Left cardiac atrium (tissue), 4 donors: ENCODE results near the gene EEF1A2. TPM values are rescaled to one million over a fixed set of nuclear protein-coding genes. Genes with fewer than 3 reads are reported as not detected.

ENCODE experiments used
- ATAC-seq, 2 donors: fragments of 200-7000 bp; cut with Tn5 transposase; one replicate each; pipeline ENCODE4 v1.9.1; 2020; ENCODE audit warnings: mild to moderate bottlenecking in 2 of 2, moderate library complexity in 2 of 2
- DNase-seq: peaks from one replicate; pipeline ENCODE4 v3.0.0-alpha.2; 2020
- intact Hi-C, 2 donors: fragments of 100-400 bp; cut with DNase I; formaldehyde crosslinking; loops; one replicate each; pipeline versions ENCODE4 v1.14.1 to v1.15.1; 2022 to 2023
- total RNA-seq, 2 donors: library from RNA; stranded (reverse); fragmentation: NEBNext Ultra II Directional; extraction: Animal tissue kit (Norgen Biotek cat#: 25700); gene quantifications; one replicate each; pipeline ENCODE4 v1.2.1, GENCODE V29; 2021
- donor health status: DM: no; HTN: yes; CAD: no.
- donor health status: DM: no; HTN: yes; CAD: no; lungs with severe emphysema.
- donor health status: DM: yes; HTN: yes; CAD: no.
- donor health status: Dilated cardiomyopathy.

EEF1A2 gene
- total RNA-seq, 2 donors from 2014 or later: 656 to 679 TPM

DNA sequence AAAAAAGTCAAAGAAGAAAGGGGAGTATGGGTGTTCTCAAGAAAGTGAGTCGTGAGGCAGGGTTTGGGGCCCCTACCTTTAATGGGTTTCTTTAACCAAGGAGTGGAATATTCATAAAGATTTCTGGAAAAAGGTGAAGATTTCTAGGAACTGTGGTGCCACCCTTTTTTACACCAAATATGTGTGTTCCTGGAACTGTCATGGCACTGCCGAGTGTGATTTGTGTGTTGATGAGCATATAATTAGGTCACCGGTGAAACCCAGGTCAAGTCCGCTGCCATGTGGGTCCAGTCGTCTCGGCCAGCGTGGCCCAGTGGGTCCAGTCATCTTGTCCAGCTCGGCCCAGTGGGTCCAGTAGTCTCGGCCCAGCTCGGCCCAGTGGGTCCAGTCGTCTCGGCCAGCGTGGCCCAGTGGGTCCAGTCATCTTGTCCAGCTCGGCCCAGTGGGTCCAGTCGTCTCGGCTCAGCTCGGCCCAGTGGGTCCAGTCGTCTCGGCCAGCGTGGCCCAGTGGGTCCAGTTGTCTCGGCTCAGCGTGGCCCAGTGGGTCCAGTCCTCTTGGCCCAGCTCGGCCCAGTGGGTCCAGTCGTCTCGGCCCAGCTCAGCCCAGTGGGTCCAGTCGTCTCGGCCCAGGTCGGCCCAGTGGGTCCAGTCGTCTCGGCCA, 8.3 kb upstream of the EEF1A2 start:
- ATAC-seq (no peak), DNase-seq (no peak)
- intact Hi-C loops: no loop called here

- ATAC-seq (no peak), DNase-seq (no peak)
- intact Hi-C loops: no loop called here
These were observed 6.8 kb upstream of the EEF1A2 start for GRCh38 chr20:63505723-63506122.

GRCh38 chr20:63505281-63505680, 6.4 kb upstream of the EEF1A2 start:
- ATAC-seq: no peak
- intact Hi-C loops: no loop called here
- no peak for DNase-seq

GRCh38 chr20:63504642-63505041, 5.8 kb upstream of the EEF1A2 start:
- intact Hi-C loops: no loop called here
- ATAC-seq (no peak), DNase-seq (no peak)

- intact Hi-C loops: no loop called here
- ATAC-seq (no peak), DNase-seq (no peak)
These were observed 4.6 kb upstream of the EEF1A2 start for GRCh38 chr20:63503524-63503923.

GRCh38 chr20:63502671-63503172, 3.8 kb upstream of the EEF1A2 start:
- intact Hi-C loops: no loop called here
- no peak for DNase-seq
- ATAC-seq: no peak

GRCh38 chr20:63501818-63502670, 3.2 kb upstream of the EEF1A2 start:
- ATAC-seq: peak; percentile 38 to 48
- peak; percentile 72 for DNase-seq
- intact Hi-C loops: no loop called here

DNA sequence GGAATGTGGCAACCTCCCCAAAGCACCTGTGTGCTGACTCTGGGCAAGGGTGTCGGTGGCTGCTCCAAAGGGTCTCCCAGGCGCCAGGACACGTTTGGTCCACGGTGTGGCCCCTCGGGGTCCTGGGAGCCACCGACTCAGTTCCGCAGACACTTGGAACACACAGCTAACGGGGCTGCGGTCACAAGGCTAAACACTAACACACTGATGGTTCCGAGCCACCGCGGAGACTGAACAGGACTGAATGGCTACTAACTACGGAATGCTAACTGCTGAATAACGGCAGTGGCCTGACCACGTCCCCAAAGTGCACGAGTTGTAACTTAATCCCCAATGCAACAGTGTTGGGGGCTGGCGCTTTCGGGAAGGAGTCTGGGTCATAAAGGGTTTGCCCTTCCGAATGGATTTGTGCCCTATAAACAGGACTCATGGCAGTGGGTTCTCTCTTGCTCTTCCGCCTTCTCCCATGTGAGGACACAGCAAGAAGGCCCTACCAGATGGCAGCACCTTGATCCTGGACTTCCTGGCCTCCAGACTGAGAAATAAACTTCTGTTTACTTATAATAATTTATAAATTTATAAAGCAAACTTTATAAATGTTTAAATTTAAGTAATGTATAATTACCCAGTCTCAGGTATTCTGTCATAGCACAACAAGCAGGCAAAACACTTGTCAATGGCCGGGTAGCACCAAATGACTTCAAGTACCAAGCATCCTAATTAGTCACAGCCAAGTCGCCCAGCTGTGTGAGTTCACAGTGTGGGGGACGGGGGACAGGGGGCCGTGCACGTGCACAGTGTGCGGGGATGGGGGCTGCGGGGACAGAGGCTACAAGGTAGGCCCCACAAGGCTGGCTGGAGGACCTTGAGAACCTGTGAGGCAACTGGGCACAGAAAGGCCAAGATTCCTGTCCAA, 2.3 kb upstream of the EEF1A2 start:
- ATAC-seq (peak in 1 of 2 donors; percentile 4), DNase-seq (no peak)
- intact Hi-C loops: no loop called here

DNA sequence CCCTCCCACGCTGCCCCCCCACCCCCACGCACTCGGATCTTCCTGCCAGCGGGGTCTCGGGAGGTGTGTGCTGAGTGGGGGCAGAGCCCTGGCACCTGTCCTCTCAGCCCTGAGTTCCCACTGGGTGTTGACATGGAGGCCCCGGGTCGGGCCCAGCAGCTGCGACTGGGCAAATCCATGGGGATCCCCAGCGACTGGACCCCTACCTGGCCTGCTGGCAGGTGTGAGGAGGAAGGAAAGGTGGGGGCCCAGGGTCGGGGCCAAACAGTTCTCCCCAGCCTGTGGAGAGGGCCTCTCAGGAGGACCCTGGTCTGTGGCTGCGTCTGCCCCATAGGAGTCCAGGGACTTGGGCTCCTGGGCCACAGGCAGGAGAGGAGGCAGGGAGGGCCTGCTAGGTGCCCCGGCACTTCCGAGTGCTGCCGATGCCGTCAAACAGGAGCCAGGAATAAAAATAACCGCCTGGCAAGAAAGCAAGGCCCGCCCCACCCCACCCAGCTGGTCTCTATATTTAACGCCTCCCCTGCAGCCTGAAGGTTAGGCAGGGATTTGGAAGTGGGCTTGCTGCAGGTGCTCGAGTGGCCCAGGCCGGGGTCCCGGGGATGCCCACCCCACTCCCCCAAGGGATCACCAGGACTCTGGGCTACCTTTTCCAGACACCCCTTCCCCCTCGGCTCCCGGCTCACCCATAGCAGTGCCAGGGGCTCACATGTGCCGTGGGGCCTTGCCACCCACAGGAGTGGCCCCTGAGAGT, 1.4 kb upstream of the EEF1A2 start:
- ATAC-seq (peak in 1 of 2 donors; percentile 1), DNase-seq (no peak)

DNA sequence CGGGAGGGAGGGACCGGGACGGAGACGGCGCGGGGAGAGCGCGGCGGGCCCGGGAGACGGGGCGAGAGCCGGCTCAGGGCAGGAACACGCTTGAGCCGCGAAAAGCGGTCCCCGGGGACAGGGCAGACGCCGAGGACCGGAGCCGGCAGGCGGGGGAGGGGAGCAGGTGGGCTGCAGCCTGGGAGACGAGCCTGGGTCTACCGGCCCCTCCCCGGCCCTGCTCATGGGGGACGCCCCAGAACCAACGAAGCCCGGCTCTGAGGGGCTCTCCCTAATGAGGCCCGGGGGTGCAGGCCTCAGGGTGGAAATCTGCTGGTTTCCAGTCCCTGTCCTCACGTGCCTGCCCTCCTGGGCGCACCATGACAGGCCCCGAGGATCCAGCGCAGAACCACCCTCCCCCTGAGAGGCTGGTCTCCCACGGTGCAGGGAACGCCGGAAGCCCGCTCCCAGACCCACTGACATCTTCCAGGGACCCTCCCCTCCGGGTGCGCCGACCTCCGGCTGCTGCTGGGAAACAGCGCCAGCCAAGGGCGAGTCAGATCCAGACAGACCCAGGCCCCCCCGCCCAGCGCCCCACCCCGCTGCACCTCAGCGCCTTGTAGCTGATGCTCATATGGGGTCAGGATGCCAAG, 571 bp upstream of the EEF1A2 start:
- DNase-seq: no peak
- intact Hi-C loops: no loop called here
- no peak for ATAC-seq

More for the DNA sequence above, 1.4 kb upstream of the EEF1A2 start:
- intact Hi-C loops: no loop called here

DNA sequence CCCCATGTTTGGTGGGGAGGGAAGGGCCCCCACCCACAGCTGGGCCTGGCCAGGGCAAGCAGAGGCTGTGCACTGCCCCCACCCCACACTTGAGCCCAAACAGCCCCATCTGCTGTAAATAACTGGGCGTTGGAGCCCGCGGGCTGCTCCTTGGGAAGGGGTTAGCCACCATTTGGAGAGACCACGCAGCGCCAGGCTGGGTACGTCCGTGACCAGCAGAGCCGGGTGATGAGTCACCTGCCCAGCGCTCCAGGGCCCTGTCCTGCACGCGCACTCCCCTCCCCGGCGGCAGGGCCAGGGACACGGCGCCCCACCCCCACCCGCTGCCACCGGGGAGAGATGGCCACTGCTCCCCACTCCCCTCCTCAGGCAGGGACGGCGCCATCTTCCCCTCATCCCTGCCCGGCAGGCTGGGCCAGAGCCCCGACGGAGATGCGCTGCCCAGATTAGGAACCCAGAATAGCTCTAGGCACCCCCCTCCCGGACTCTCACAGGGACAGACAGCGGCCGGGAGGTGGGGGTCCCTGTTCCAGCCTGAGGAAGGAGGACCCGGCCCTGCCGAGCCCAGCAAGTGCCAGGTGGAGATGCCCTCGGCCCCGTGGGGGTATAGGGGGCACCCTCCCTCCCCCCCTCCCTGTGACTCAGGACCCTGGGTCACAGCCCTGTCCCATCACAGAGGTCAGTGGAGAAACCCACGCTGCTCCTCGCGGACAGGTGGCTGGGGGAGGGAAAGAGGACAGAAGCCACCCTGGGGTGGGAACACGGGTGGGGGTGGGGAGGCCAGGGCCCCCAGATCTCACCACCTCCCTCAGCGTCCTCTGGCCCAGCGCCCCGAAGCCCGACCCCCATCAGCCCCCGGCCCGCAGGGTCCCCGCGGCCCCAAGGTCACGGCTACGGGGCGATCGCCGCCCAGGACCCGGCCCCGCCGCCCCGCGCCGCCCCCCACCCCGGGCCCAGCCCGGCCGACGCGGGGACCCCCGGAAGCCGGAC, 642 bp downstream of the EEF1A2 start:
- intact Hi-C loops: no loop called here

DNA sequence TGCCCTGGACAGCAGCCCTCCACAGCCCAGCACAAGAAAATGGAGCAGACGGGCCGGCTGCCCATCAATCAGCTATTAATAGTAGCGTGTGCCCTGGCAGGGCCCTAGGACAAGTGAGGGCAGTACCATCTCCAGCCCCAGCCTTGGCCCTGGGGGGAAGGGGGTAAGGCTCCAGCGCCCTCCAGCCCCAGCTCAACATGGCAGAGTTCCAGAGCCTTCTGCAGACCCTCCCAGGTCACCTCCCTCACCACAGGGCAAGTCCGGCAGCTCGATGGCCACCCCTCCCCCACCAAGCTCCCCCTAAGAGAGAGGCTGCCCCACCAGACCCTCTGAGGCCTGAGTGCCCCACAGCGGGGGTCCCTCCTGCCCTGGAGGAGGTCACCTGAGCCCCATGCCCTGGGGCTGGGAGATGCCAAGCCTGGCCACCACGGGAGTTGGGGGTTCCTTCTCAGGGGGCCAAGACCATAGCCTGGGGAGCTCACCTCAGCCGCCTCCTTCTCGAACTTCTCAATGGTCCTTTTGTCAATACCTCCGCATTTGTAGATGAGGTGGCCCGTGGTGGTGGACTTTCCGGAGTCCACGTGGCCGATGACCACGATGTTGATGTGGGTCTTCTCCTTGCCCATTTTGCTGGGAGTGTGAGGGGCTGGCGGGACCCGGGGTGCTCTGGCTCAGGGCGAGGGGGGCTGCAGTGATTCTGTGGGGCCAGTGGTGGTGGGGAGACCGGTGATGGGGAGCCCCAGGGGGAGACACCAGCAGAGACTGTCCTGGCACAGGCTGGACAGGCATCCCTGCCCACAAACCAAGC, 1.5 kb downstream of the EEF1A2 start:
- peak; percentile 41 to 43 for ATAC-seq
- no peak for DNase-seq
- intact Hi-C loops: no loop called here

More for the DNA sequence above, 642 bp downstream of the EEF1A2 start:
- ATAC-seq (peak; percentile 31 to 66), DNase-seq (peak; percentile 74)

DNA sequence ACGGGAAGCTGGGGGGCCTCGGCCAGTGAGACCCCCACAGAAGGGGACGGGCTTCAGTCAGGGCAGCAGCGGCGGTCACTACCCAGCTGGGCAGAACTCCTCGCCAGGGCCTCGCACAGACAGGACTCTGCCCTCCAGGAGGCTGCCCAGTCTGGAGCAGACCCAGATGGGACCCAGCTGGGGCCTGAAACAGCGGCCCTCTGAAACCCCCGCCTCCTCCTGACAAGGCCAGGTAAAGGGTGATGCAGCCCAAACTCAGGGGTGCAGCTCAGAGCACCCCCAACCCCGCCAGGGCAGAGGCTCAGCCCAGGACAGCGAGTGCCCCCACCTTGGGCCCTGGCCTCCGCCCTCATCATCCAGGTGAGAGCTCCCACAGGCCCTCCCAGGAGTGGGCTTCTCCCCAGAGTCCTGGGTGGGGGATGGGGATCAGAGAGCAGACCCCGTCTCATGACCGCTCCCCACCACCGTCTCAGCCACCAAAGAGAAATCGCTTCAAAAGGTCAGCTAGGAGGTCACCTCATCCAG, 2.2 kb downstream of the EEF1A2 start:
- DNase-seq (no peak), ATAC-seq (no peak)
- intact Hi-C loops: loop anchor here in 1 of 2 donors (1.0 kb wide), 1 partner anchor 24 kb away; the partner anchor contains the start of gene PPDPF

DNA sequence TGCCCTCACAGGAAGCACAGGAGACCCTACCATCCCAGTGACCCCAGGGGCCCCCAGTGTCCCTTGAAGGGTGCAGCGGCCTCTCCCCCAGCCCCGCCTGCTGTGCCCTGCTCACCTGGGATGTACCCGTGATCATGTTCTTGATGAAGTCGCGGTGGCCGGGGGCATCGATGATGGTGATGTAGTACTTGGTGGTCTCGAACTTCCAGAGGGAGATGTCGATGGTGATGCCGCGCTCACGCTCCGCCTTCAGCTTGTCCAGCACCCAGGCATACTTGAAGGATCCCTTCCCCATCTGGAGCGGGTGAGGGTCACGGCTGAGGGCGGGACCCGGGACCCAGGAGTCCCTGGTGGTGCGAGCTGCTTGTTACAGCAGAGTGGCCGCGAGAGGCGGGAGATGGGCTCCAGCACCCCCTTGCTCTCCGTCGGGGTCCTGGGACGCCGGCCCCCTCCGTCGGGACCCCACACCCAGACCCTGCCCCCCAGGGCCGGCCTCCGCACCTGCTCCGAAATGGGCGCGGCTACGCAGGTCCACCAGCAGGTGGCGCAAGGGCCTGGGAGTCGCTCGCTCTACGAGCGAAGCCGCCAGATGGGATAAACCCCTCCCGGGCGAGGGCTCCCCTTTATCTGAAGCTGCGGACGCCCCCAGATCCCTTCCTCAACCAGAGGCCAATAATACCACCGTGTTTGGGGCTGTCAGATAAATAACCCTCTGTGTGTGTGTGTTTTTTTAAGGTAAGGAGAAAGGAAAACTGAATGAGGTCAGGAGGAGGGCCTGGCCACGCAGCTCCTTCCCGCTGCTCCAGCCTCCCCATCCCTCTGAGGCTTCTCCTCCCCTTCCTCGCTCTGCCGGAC, 2.9 kb downstream of the EEF1A2 start:
- ATAC-seq: peak; percentile 30 to 47
- intact Hi-C loops: loop anchor here in 1 of 2 donors (1.0 kb wide), 1 partner anchor 24 kb away; the partner anchor contains the start of gene PPDPF
- peak; percentile 75 for DNase-seq

- DNase-seq: no peak
- no peak for ATAC-seq
- intact Hi-C loops: no loop called here
These were observed 3.6 kb downstream of the EEF1A2 start for GRCh38 chr20:63495167-63495720.
